ENCODE data around the gene NALCN.

Gene NALCN

GRCh38 chr13:101217086-101217485, 199.2 kb downstream of the NALCN start:
- DNase-seq (ENCODE audit: extremely low read depth in 1 of 2, low read depth in 1 of 2) = no peak

- no peak for DNase-seq (ENCODE audit: extremely low read depth in 1 of 2, low read depth in 1 of 2)
Measured at GRCh38 chr13:101211261-101211660, 205.0 kb downstream of the NALCN start.

GRCh38 chr13:101210774-101211173, 205.5 kb downstream of the NALCN start:
- DNase-seq (ENCODE audit: extremely low read depth in 1 of 2, low read depth in 1 of 2) = no peak

GRCh38 chr13:101209206-101209893, 207.0 kb downstream of the NALCN start:
- no peak for DNase-seq (ENCODE audit: extremely low read depth in 1 of 2, low read depth in 1 of 2)

- no peak for DNase-seq (ENCODE audit: extremely low read depth in 1 of 2, low read depth in 1 of 2)
Measured at GRCh38 chr13:101205408-101205807, 210.9 kb downstream of the NALCN start.

- no peak for DNase-seq (ENCODE audit: extremely low read depth in 1 of 2, low read depth in 1 of 2)
Measured at GRCh38 chr13:101204270-101205020, 211.9 kb downstream of the NALCN start.

- DNase-seq (ENCODE audit: extremely low read depth in 1 of 2, low read depth in 1 of 2) = no peak
Measured at GRCh38 chr13:101202590-101202989, 213.7 kb downstream of the NALCN start.

GRCh38 chr13:101190976-101191375, 225.3 kb downstream of the NALCN start:
- no peak for DNase-seq (ENCODE audit: extremely low read depth in 1 of 2, low read depth in 1 of 2)

GRCh38 chr13:101190337-101190736, 226.0 kb downstream of the NALCN start:
- DNase-seq (ENCODE audit: extremely low read depth in 1 of 2, low read depth in 1 of 2) = no peak

- no peak for DNase-seq (ENCODE audit: extremely low read depth in 1 of 2, low read depth in 1 of 2)
Measured at GRCh38 chr13:101185606-101186005, 230.7 kb downstream of the NALCN start.

- no peak for DNase-seq (ENCODE audit: extremely low read depth in 1 of 2, low read depth in 1 of 2)
Measured at GRCh38 chr13:101181076-101181685, 235.1 kb downstream of the NALCN start.

- DNase-seq (ENCODE audit: extremely low read depth in 1 of 2, low read depth in 1 of 2) = no peak
Measured at GRCh38 chr13:101179021-101179420, 237.3 kb downstream of the NALCN start.

GRCh38 chr13:101178406-101178805, 237.9 kb downstream of the NALCN start:
- DNase-seq (ENCODE audit: extremely low read depth in 1 of 2, low read depth in 1 of 2) = no peak

- no peak for DNase-seq (ENCODE audit: extremely low read depth in 1 of 2, low read depth in 1 of 2)
Measured at GRCh38 chr13:101170306-101170705, 246.0 kb downstream of the NALCN start.

- no peak for DNase-seq (ENCODE audit: extremely low read depth in 1 of 2, low read depth in 1 of 2)
Measured at GRCh38 chr13:101157261-101157660, 259.0 kb downstream of the NALCN start.

GRCh38 chr13:101155920-101156319, 260.4 kb downstream of the NALCN start:
- DNase-seq (ENCODE audit: extremely low read depth in 1 of 2, low read depth in 1 of 2) = no peak

- DNase-seq (ENCODE audit: extremely low read depth in 1 of 2, low read depth in 1 of 2) = no peak
Measured at GRCh38 chr13:101152184-101152583, 264.1 kb downstream of the NALCN start.

GRCh38 chr13:101150998-101151397, 265.3 kb downstream of the NALCN start:
- no peak for DNase-seq (ENCODE audit: extremely low read depth in 1 of 2, low read depth in 1 of 2)

GRCh38 chr13:101149735-101150384, 266.4 kb downstream of the NALCN start:
- no peak for DNase-seq (ENCODE audit: extremely low read depth in 1 of 2, low read depth in 1 of 2)

- no peak for DNase-seq (ENCODE audit: extremely low read depth in 1 of 2, low read depth in 1 of 2)
Measured at GRCh38 chr13:101146101-101146898, 270.0 kb downstream of the NALCN start.
